NCI-H748 (cell line): ENCODE results near the gene CLSTN1.
"Not testable (repeated sequence)": the region's sequence is repeated elsewhere in the genome, so short reads cannot be mapped to it uniquely, and the experiment has no call there.

ENCODE experiments used
- DNase-seq: peaks from one replicate; lab custom pipeline; 2025; ENCODE audit not compliant: unreplicated experiment; lab: John Stamatoyannopoulos, UW

Gene CLSTN1

DNA sequence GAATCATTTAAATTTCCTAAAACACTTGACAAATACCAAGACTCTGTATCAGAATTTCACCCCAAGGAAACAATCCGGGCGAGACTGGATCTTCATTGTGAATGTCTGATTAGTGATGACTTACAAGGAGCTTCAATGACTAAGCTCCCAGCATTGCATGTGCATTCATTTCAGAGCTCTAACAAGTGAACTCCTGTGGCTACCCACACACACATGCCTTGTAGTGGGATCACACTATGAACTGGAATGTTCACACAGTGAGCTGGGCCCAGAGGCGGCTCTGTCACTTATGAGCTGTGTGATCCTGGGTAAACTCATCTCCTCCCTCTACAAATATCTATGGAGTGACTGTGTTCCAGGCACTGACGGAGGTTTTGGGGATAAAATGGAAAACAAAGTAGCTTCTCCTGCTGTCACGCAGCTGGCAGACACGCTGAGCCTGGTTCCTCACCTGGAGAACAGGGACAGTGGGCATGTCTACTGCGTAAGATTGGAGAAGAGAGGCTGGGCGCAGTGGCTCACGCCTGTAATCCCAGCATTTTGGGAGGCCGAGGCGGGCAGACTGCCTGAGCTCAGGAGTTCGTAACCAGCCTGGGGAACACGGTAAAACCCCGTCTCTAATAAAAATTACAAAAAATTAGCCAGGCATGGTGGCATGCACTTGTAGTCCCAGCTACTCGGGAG is 56.9 kb downstream of the CLSTN1 start:
- no peak for DNase-seq

DNA sequence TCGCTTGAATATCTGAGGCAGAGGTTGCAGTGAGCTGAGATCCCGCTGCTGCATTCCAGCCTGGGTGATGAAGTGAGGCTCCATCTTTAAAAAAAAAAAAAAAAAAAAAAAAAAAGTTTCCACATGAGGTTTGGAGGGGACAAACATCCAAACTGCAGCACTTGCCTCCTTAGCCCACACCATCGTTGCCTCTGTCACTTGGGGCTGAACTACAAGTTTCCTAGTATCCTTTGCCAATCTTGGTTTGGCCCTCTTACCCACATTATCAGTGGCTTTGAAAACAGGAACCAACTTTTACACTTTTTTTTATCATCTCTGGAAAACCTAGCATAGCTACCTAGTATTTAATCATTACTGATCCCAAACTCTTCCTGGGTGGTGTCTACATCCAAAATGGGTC is 59.2 kb downstream of the CLSTN1 start:
- DNase-seq = no peak

DNA sequence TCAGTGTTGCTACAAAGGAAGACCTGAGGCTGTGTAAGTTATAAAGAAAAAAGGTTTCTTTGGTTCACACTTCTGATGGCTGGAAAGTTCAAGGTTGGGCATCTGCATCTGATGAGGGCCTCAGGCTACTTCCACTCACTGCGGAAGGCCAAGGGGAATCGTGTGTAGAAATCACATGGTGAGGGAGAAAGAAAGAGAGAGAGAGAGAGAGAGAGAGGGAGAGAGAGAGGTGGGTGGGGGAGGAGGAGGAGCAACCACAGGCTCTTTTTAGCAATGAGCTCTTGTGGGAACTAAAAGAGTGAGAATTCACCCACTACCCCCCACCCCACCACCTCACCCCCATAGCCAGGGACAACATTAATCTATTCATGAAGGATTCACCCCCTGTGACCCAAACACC is 59.9 kb downstream of the CLSTN1 start:
- DNase-seq = no peak

DNA sequence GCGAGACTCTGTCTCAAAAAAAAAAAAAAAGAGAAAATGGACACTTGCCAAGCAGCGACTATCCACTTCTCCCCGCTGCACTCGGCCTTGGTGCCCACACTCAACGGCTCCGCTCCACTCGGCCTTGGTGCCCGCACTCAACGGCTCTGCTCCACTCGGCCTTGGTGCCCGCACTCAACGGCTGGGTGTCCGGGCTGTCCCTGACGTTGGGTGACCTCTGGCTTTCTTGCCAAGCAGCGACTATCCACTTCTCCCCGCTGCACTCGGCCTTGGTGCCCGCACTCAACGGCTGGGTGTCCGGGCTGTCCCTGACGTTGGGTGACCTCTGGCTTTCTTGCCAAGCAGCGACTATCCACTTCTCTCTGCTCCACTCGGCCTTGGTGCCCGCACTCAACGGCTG is 61.3 kb downstream of the CLSTN1 start:
- not testable (repeated sequence) for DNase-seq

DNA sequence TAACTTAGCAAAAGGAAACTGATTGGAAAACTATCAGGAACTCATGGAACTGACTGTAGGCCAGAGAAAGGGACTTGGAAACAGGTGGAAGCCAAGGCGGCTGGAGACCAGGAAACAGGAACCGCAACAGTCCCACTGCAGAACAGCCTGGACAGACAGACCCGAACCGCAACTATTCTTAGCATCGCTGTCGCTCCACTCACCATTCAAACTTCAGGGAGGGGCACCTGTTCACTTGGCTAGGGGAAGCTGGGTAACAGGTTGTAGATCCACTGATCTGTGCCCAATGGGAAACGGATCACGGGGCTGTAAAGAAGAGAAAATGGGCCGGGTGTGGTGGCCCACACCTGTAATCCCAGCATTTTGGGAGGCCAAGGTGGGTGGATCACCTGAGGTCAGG is 61.9 kb downstream of the CLSTN1 start:
- DNase-seq = no peak

DNA sequence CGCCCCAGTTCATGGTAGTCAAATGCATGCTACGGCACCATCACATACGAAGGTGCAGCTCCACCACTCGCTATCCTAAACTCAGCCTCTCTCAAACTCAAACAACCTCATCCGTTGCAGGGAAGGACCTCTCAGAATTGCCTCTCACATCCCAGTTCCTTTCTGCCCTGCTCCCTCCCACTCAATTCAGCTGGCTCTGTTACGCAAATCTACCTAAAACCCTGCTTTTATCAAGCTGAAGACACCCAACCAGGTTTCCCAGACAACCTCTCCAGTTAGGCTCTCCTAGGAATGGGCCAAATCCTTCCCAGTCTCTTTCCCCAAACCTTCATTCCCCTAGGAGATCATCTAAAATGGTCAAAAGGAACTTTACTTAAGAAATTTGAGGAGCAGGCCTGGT is 62.9 kb downstream of the CLSTN1 start:
- DNase-seq = no peak

DNA sequence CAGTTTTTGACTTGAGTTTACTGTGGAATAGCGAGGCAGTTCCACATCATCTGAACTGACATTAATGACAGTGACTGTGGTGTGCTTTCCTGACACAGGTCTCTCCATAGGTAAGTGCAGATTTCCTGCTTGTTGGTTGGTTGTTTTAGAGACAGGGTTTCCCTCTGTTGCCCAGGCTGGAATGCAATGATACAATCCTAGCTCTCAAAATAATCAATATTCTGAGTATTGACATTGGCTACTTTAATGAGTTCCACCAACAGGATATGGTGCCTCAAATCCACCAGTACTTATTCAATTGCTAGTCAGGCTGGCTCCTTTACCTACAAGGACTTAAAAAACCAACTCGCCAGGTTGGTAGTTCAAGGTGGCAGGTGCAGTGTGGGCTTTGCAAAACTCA is 63.8 kb downstream of the CLSTN1 start:
- DNase-seq = no peak

DNA sequence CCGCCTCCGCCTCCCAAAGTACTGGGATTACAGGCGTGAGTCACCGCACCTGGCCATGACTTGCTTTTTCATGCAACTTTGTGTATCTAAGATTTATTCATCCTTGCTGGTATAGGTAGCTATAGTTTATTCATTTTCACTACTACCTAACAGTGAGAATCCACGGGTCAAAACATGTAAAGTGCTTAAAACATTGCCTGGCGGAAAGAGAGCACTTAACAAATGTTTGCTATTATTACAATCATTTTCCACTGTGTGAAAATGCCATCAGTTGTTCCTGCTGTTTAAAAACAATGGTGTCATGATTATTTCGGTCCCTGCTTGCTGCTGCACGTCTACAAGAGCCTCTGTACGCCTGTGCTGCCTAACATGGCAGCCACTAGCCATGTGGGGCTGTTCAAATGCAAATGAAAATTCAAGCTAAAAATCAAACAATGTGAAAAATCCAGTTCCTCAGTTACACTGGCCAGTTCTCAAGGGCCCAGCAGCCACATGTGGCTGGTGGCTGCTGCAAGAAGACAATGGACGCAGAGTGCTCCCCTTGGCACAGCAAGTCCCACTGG is 65.1 kb downstream of the CLSTN1 start:
- no peak for DNase-seq

DNA sequence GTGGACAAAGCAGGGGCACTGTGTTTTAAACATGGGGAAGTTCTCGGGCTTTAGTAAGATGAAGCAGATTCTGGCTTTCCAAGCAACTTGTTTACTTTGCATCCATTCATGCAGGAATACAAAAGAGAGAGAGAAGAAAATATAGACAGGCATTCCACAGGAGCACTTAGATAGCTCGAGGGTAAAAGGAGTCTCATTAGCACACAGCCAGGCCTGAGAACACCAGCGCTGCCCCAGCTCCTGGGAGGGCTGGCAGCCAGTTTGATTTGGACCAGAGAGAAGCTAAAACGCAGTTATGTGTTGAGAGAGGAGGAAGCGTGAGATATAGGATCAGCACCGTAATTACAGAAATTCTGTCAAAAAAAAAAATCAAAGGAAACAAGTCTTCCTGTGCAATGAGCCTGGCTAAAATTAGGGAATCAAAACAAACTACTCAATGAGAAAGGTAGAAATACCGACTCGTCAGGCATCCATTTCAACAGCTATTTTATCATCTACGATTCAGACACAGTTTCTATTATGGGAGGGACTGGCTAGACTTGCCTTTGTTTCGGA is 68.2 kb downstream of the CLSTN1 start:
- no peak for DNase-seq

DNA sequence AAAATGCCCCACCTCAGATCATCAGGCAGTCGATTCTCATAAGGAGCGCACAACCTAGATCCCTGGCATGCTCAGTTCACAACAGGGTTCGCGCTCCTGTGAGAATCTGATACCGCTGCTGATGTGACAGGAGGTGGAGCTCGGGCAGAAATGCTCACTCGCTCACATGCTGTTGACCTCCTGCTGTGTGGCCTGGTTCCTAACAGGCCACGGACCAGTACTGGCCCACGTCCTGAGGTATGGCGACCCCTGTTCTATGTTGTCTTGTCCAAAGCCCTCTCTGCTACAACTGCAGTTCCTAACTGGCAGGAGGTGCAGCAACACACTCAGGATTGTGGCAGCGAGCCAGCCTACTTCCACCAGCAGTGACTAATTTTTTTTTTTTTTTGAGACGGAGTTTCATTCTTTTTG is 70.6 kb downstream of the CLSTN1 start:
- DNase-seq = no peak

DNA sequence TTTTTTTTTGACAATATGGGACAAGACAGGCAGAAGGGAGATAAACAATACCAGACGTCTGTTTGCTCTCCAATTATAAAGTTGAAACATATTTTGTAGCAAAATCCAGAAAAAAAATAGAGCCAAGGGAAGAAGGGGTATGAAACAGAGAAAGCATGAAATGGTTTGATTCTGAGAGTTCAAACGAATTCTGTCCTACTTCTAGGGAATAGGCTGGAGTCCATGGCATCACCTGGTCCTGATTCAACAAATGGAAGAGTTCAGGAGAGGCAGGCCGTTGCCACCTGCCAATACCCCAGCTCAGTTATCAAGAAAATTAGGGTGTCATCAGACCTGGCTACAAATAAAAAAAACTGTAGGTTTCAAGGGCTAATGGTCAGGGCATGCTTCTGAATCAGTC is 71.8 kb downstream of the CLSTN1 start:
- no peak for DNase-seq

DNA sequence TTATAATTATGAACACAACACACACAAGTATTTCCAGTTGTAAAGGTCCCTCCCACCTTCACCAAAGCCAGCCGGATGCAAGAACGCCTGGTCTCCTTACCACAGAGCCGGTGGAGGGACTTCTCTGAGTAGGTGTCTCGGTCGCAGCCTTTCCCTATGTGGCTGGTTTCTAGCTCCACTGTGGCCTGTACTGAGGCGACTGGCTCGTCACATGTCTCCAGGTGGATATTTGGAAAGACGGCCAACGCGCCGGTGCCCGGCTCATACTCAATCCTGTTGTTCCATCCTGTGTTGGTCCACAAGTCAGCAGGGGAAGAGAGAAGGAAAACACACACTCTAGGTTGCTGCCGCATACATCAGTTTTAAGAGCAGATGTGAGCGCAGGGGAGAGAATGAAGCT is 74.4 kb downstream of the CLSTN1 start:
- DNase-seq = no peak

DNA sequence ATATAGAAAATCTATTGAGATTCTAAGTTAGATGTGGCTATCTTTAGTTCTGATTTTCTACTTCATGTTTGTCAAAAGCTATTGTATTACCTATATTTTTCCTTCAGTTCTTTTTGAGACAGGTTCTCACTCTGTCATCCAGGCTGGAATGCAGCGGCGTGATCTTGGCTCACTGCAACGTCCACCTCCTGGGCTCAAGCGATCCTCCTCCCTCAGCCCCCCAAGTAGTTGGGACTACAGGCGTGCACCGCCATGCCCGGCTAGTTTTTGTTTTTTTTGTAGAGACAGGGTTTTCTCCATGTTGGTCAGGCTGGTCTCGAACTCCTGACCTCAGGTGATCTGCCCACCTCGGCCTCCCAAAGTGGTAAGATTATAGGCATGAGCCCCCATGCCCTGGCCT is 75.4 kb downstream of the CLSTN1 start:
- not testable (repeated sequence) for DNase-seq

DNA sequence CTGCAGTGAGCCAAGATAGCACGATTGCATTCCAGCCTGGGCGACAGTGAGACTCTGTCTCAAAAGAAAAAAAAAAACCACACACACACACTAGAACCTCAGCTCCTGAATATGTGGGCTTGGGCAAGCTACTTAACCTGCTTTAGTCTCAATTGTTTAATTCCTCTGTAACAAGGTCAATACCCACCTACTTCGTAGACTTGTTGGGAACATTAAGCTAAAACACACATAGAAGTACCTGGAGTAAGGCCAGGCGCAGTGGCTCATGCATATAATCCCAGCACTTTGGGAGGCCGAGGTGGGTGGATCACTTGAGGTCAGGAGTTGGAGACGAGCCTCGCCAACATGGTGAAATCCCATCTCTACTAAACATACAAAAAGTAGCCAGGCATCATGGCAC is 77.1 kb downstream of the CLSTN1 start:
- no peak for DNase-seq

DNA sequence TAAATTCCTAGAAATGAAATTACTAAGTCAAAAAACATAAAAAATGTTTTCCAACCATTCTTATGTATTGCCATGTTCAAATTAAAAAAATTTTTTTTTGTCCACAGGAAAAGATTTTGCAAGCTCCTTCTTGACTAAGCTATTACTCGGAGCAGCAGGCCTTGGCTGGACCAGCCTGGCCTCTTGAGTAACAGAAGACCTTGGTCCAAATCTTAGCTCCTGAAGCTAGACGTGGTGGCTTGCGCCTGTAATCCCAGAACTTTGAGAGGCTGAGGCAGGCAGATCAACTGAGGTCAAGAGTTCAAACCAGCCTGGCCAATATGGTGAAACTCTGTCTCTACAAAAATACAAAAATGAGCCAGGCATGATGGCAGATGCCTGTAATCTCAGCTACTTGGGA is 77.6 kb downstream of the CLSTN1 start:
- DNase-seq = no peak

DNA sequence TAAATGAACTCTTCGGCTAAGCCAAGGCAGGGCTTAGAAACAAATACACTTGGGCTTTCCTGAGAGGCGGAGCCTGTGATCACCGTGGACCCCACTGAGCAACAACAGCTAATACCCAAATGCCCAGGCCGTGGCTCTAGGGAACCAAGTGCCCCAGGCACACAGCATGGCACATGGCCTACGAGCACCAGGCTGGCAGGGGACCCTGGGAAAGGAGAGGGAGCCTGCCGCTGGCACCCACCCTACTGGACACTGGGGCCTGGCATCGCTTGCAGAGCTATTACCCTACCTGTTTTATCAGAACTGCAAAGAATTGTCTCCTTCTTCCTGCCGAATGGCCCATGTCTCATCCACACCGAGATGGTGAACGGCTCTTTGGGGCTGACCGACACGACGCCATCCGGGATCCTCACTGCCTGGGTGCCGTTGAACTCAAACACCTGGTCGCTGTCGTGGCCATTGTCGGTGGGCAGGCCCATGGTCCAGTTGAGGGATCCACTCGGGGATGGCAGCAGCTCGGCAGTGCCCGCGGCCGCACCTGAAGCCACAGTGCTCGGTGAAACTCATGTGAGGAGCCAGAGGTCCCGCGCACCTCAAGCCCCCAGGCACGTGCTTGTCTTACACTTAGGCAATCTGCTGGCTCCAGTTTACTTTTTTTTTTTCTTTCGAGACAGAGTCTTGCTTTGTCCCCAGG is 79.5 kb downstream of the CLSTN1 start:
- DNase-seq = no peak

DNA sequence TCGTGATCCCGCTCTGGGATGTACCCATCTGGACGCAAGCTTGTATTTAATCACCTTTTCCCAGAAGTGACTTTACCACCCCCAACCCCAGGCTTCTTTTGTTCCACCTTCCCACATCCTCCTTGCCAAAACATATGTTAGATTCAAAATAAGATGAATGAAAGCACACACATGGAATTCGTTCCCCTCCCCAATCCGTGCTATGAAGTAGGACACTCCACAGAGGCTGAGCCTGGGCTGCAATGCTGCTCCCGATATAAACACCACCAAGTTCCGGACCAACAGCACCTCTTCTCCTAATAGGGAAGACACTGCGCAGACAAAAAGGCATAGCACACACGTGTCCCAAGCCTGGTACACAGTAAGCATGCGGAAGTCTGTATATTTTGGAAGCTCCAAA is 86.1 kb downstream of the CLSTN1 start:
- no peak for DNase-seq

DNA sequence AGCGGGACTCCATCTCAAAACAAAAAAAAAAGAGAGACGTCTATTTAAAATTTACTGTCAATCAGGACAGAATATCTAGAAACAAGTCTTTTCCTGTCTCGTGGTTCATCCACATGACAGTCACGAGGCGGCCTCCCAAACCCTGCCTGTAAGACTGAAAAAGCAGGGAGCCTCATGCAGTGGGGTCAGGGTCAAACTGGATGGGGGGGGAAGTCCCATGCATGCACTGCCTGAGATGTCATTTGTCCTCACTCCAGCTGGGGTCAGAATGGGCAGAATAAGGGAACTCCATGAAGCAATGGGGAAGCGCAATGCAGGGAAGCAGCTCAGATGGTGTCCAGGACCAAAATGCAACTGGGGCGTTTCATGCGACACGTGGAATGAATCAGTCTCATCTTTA is 86.7 kb downstream of the CLSTN1 start:
- no peak for DNase-seq

DNA sequence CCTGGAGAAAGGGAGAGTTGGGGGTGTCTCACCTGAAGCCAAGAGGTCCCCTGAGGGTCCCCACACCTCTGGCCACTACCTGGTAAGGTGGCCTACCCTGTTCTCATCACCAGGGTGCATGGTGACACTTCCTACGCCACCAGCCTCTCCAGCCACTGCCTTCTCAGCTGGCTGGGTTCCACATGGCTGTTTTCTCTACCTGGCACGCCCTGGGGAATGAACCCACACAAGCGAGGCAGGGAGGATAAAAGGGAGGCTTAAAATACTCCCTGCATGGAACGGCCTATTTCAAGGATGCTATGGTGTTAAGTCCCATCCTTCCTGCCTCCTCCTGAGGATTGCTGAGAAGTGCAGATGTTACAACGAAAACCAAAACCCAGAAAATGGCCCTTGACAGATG is 87.5 kb downstream of the CLSTN1 start:
- no peak for DNase-seq

DNA sequence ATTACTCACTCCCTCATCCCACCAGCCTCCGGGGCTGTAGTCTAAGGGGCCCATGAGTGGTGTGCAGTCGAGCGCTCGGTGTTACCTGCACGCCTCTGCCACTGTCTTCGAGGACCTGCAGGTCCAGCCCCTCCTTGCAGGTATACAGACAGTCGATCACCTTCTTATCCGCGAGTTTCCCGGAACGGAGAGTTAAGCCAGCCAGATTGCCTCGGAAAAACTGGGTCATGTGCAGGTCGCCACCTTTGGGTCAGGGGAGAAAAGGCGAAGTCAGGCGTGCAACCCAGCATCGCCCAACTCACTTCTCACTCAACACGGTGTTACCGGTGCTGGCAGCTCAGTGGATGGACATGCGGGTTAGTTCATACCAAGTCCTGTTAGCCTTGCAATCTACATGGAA is 88.0 kb downstream of the CLSTN1 start:
- DNase-seq = no peak

DNA sequence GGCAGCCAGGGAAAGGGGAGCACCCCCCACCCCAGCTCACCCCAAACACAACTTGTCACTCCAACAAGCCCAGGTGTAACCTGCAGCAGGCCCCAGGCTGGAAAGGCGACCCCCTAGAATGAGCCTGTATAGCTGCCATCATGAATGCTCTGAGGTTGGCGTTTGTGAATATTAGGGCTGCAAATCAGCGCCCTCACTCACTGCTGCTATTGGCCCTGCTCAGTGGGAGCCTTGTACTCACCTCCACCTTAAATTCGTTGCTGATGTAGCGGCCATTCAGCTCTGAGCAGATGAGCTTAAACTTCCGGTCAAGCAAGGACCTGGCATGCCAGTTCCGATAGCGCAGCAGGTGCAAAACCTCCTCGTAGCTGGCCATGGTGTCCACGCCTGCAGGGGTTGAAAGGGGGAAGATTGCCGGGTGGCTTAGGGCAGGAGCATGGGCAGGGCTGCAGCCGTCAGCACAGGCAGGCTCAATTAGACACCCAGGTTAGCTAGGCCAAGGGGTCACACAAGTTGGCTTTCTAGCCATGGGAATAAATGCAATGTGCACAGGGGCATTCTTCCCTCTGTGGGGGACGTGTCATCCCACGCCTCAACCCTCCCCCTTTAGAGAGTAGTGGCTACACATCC is 90.5 kb downstream of the CLSTN1 start:
- DNase-seq = no peak
